Bone marrow (tissue), 2 donors: ENCODE measurements around the gene ERCC2.
"Not testable (repeated sequence)": the region's sequence is repeated elsewhere in the genome, so short reads cannot be mapped to it uniquely, and the experiment has no call there.

ENCODE experiments used
- DNase-seq, 2 donors: peaks; one replicate each; lab custom pipeline; 2025; lab: John Stamatoyannopoulos, UW

Gene ERCC2

GRCh38 chr19:45370410-45371204 lies at the start of gene ERCC2:
ERCC2 (minus strand) TSS chr19:45370573; CDS start chr19:45370540, 33 bp downstream.
- peak; percentile 94 to 96 for DNase-seq

- no peak for DNase-seq
Observed at GRCh38 chr19:45419895-45420294, 49.5 kb upstream of the ERCC2 start.

- DNase-seq, result peak in 1 of 2 donors; percentile 28
Observed at GRCh38 chr19:45419396-45419795, 49.0 kb upstream of the ERCC2 start.

DNA sequence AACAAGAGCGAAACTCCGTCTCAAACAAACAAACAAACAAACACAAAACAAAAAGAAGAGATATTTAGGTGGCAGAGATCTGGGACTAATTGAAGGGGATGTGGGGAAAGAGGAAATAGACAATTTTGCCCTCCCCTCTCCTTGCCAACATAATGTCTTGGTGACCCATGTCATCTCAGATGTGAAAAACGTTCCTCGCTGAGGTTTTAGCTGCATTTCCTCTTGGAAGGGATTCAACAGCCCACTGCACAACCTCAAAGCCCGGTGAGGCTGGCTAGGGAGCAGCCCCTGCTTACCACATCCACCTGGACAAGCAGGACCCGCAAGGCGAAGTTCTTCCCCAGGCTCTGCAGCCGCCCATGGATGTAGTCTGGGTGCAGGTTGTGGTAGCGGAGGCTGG lies 48.4 kb upstream of the ERCC2 start:
- no peak for DNase-seq

DNA sequence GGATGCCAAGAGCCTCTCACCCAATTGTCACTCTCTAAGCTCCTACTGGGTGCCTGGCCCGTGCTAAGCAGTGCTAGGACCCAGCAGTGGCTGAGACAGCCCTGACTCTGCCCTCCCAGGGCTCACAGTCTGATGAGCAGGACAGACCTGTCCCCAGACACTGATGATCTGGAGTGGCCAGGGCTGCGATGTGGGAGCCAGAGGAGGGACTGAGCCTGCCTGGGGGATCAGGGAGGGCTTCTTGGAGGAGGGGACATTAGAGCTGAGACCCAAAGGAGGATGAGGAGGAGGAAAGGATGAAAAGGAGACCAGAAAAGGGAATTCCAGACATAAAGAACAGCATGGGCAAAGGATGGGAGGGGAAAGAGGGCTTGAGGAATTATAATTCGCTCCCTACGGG lies 46.8 kb upstream of the ERCC2 start:
- DNase-seq, result no peak

GRCh38 chr19:45414468-45414867 lies 44.1 kb upstream of the ERCC2 start:
- DNase-seq, result no peak

GRCh38 chr19:45413497-45413896 lies 43.1 kb upstream of the ERCC2 start:
- DNase-seq, result no peak

DNA sequence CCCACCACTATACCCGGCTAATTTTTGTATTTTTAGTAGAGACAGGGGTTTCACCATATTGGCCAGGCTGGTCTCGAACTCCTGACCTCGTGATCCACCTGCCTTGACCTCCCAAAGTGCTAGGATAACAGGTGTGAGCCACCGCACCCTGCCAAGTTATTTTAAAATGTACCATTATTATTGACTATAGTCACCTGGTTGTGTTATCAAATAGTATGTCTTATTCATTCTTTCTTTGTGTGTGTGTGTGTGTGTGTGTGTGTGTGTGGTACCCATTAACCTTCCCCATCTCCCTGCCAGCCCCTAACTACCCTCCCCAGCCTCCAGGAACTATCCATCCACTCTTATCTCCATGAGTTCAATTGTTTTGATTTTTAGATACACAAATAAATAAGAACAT lies 40.0 kb upstream of the ERCC2 start:
- DNase-seq, result not testable (repeated sequence)

- no peak for DNase-seq
Observed at GRCh38 chr19:45409557-45409920, 39.2 kb upstream of the ERCC2 start.

DNA sequence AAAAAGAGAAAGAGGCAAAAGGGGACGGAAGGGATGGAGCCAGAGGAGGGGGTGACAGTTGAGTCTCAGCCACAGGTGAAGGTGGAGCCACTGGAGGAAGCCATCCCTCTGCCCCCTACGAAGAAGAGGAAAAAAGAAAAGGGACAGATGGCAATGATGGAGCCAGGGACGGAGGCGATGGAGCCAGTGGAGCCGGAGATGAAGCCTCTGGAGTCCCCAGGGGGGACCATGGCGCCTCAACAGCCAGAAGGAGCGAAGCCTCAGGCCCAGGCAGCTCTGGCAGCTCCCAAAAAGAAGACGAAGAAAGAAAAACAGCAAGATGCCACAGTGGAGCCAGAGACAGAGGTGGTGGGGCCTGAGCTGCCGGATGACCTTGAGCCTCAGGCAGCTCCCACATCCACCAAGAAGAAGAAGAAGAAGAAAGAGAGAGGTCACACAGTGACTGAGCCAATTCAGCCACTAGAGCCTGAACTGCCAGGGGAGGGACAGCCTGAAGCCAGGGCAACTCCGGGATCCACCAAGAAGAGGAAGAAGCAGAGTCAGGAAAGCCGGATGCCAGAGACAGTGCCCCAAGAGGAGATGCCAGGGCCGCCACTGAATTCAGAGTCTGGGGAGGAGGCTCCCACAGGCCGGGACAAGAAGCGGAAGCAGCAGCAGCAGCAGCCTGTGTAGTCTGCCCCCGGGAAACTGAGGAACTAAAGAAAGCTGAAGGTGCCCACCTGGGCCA lies 38.6 kb upstream of the ERCC2 start:
- no peak for DNase-seq

GRCh38 chr19:45408121-45408520 lies 37.7 kb upstream of the ERCC2 start:
- no peak for DNase-seq

- not testable (repeated sequence) for DNase-seq
Observed at GRCh38 chr19:45407585-45407984, 37.2 kb upstream of the ERCC2 start.

- DNase-seq, result no peak
Observed at GRCh38 chr19:45407091-45407375, 36.7 kb upstream of the ERCC2 start.

DNA sequence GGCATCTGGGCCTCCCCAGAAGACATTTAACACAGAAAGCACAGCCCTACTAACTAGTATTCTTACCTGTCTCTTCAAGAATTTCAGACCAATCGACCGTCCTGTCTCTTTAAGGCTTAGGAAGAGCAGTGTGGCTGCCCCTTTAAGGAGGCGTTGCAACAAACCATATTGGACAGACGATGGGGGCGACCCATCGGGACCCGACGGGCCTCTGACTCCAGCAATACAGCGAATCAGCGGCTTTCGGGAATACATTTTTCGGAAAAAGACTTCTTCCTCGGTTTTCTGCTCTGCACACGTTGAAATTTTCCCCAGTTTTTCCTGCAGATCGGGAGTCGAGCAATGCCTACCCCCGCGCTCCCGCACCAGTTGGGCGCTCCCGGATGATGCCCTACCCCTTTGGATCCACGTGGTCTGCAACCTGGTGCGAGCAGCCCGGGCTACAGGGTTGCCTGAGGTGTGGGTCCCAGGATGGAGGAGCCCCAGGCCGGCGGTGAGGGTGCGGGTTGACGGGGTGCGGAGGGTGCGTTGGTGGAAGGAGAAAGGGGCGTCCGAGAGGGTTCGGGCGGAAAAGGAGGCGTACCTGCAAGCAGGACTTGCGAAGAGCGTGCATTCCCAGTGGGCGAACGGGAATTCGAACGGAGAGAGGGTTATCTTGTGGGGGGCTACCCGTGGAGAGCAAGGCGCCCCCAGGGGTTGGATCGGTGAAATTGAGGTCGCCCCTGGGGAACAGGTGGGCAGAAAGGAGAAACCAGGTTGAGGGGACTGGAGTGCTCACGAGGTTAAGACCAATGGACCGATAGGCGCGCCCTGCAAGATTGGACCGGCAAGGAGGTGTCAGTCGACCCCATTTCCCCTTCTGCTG lies 36.1 kb upstream of the ERCC2 start, which contains the start of gene POLR1G:
POLR1G (plus strand) TSS at position 419 of the 865 bp plus-strand sequence; CDS start at position 472, 53 bp downstream.
- peak; percentile 76 to 81 for DNase-seq

DNA sequence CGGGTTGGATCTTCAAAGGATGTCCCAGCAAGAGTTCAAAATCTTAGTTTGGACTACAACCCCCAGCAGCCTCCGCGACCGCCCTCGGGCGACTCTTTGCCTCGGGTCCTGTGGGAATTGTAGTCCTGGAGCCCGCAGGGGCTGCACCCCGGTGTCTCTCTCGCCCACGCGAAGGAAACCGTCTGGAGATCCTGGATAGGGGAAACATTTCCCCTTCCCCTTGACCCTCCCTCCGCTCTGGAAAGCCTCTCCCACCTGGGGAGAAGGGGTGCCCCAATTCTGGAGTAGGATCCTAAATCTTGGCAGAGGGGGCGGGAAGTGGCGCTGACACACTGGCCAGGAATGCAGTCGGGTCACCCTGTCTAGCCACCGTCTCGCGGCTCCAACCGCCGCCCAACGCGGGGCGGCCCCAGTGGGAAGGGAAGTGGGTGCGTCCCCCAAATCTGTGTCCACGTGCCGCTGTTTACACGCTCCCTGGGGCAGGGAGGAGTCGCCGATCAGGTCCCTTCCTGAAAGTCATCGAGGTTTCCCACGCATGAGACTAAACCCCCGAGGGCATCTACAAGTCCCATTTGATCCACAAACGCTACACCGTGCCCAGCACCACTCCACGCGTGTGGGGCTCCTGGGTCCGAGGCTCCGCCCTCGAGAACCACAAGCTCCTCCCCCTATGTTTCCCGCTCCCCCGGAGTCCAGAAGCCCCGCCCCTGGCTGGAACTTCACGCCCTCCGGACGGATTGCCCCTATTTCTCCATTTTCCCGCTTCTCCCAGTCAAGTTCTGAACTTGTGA lies 35.3 kb upstream of the ERCC2 start:
- peak; percentile 55 to 81 for DNase-seq

DNA sequence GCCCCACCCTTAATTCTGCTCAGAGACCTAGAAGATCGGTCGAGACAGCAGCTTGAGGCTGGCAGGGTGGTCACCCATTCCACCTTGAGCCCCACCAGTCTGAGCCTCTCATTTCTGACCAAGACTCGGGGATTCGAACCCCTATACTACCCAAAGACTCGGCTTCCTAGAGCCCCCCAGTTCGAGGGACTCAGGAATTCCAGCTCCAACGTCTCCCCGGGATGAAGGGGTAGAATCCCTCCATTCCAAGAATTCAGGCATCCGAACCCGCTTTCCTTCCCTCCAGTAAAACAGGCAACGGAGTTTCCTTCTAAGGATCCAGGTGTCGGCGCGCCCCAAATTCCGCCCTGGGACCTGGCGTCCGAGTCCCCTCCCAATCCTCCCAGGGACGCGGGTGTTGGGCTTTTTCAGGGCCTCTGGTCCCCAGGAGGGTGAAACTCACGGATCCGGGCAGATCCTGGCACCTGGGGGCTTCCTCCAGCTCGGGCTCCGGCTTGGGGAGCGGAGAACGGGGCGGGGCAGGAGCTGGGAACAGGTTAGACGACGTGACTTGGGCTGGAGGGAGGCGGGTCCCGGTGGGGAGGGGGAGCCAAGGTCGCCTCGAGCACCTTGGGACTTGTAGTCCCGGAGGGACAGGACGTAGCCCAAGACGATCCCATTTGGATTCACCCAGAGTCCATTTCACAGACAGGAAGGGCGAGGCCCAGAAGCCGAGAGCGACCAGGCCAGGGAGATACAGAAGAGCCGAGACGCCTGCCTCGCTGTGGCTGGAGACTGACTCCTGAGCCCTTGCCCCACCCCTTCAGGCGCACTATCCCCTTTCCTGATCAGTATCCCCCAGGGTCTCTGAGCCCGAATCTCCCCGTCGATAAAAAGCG lies 34.4 kb upstream of the ERCC2 start, which contains the start of gene PPP1R13L:
PPP1R13L (minus strand) TSS at position 513 of the 878 bp plus-strand sequence. CDS start 6,751 bp downstream, outside the sequence.
- no peak for DNase-seq

DNA sequence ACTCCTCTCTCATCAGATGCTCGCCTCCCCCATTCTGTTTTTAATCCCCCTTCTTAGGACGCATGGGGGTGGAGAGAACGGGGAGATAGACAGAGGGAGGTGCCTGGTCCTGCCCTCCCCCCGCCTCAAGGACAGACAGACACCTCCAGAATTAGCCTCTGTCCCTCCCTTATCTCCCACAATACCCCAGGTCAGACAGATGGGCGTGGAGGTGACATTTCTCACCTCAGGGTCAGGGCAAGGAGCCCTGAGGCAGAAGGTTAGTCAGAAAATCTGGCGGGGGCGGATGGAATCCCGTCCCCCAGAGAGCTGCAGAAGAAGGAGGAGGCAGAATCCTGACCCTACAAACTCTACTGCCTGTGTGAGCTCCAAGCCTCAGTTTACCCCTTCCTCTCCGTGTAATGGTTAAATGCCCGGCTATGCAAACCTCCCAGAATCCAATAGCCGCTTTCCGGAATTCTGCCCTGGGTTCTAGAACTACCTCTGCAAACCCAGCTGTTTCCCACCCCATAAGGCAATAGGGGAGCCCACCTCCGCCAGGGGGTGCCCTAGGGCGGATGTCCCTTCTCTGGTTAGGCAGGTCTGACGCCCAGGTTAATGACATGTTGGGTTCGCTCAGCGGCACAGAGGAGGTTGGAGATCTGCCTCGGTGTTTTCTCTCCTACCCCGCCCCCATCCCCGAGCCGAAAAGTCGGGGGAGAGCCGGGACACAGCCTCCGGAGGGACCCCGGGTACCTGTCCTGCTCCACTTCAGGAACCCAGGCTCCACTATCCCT lies 33.6 kb upstream of the ERCC2 start:
- peak in 1 of 2 donors; percentile 5 for DNase-seq

DNA sequence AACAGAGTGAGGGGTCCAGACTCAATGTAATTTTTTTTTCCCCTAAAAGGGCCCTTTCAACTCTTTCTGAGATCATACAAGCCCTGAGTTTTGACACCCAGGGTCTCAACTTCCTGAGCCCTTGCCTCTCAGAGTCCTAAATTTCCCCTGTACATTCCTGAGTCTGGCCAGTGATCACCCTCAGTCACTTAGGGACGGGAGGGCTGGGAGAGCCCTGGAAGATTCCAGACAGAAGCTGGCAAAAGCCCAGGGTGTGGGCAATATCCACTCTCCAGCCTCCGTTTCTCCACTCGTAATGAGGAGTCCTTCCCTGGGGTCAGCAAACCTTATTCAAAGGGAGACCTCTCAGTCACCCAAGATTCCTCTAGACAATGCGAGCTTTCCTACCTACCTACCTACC lies 32.9 kb upstream of the ERCC2 start:
- DNase-seq, result no peak

DNA sequence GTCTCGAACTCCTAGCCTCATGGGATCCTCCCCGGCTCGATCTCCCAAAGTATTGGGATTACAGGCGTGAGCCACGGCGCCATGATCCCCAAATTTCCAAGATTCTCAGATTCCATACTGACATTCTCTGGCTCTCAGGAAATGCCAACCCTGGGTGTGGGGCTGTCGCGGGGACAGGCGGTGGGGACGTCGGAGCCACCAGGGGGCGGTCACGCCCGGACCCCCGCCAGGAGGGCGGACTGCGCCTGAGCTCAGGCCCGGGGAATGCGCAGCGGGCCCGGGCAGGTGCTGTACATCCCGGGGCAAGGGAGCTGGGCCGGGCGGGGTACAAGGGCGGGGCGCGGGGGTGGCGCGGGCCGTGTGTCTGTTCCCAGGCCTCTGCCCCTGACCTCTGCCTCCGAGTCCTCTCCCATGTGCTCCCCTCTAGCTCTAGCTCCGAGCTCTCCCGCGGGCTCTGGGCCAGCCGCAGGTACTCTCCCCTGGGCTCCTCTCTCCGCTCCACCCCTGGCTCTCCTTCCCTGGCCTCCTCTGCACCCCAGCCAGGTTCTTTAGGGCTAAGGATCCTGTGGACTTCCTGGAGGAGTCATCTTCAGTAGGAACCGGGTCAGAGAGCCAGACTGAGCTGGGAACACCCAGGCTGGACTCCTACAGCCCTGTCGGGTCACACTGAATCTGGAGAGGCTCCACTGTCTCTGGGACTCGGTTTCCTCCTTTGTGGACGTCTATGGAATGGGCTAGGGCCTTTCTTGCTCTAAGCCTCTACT lies 32.1 kb upstream of the ERCC2 start:
- peak; percentile 5 to 8 for DNase-seq
